HG03060 (cell line): ENCODE results near the gene DELE1.
"Not testable (repeated sequence)": the region's sequence is repeated elsewhere in the genome, so short reads cannot be mapped to it uniquely, and the experiment has no call there.

ENCODE experiments used
- ATAC-seq: cut with Tn5 transposase; IDR thresholded peaks from one replicate; pipeline ENCODE4 v1.9.1; 2021; ENCODE audit warnings: low read depth, moderate number of reproducible peaks; ENCODE audit not compliant: unreplicated experiment

DELE1 gene

GRCh38 chr5:141919218-141920119, 4.2 kb upstream of the DELE1 start:
- ATAC-seq: no peak

- no peak for ATAC-seq
These were observed 2.9 kb upstream of the DELE1 start for GRCh38 chr5:141920771-141921170.

GRCh38 chr5:141922827-141923447, 734 bp upstream of the DELE1 start:
- not testable (repeated sequence) for ATAC-seq

- ATAC-seq: no peak
These were observed 2.8 kb downstream of the DELE1 start for GRCh38 chr5:141926434-141926833.

- no peak for ATAC-seq
These were observed 4.4 kb downstream of the DELE1 start for GRCh38 chr5:141928051-141928450.

- ATAC-seq: no peak
These were observed 5.9 kb downstream of the DELE1 start for GRCh38 chr5:141929398-141930058.

- ATAC-seq: no peak
These were observed 8.0 kb downstream of the DELE1 start for GRCh38 chr5:141931694-141932093.

- ATAC-seq: no peak
These were observed 9.5 kb downstream of the DELE1 start for GRCh38 chr5:141933151-141933550.

GRCh38 chr5:141934099-141934844, 10.6 kb downstream of the DELE1 start:
- ATAC-seq: no peak

GRCh38 chr5:141935538-141935937, 11.9 kb downstream of the DELE1 start:
- ATAC-seq: no peak

- ATAC-seq: no peak
These were observed 17.1 kb downstream of the DELE1 start for GRCh38 chr5:141940695-141941271.

GRCh38 chr5:141941307-141941706, 17.6 kb downstream of the DELE1 start:
- no peak for ATAC-seq

GRCh38 chr5:141941779-141942178, 18.1 kb downstream of the DELE1 start:
- no peak for ATAC-seq

GRCh38 chr5:141942185-141942857, 18.6 kb downstream of the DELE1 start:
- no peak for ATAC-seq

GRCh38 chr5:141944076-141944475, 20.4 kb downstream of the DELE1 start:
- no peak for ATAC-seq

- ATAC-seq: no peak
These were observed 21.9 kb downstream of the DELE1 start for GRCh38 chr5:141945511-141946051.

GRCh38 chr5:141947316-141947715, 23.6 kb downstream of the DELE1 start:
- no peak for ATAC-seq

GRCh38 chr5:141948812-141949211, 25.1 kb downstream of the DELE1 start:
- no peak for ATAC-seq

- ATAC-seq: no peak
These were observed 25.8 kb downstream of the DELE1 start for GRCh38 chr5:141949511-141949910.
